ENCODE measurements around the gene PAX8. TPM values are rescaled to one million over a fixed set of nuclear protein-coding genes. Genes with fewer than 3 reads are reported as not detected.
"Not testable (repeated sequence)": the region's sequence is repeated elsewhere in the genome, so short reads cannot be mapped to it uniquely, and the experiment has no call there.

The PAX8 gene
- total RNA-seq, 1 donor = 0.31 TPM

DNA sequence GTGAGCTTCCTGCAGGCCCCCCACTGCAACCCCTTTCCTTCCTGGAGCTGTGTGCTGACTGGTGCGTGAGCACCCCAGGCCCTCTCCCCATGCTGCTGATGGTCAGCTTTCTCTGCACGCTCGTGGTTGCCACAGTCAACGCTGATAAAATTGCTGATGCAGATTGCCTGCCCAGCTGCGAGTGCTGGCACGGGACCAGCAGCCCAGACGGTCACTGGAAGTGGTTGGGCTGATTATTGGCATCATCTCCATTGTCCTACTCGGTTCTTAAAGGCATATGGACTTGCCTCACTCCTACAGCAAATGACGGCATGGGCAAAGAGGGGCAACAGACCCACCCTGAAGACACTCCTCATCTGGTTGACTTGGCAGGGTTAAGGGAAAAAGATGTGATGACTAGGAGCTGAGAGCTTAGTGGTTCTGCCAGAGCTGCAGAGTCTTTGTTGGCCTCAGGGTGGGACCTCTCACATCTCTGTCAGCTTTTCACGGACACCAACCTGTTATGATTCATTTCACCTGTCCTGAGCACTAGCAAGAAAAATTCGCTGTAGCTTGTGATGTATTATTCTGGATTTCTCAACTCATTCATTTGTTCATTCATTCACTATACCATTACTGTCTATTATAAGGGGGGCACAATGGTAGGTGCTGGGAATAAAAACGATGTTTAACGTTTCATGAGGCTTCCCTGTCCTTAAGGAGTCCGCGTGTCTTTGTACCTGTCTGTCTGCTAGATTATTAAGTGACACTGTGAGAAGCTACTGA is 38.4 kb downstream of the PAX8 start:
- Histone ChIP-seq H3K4me1 (ENCODE audit: insufficient read depth, low read length) (peaks cover 13% of the 10 kb centered on the region), H3K27me3 (ENCODE audit: insufficient read depth, low read length) (no peaks in the 10 kb centered on the region), H3K9me3 (ENCODE audit: low read depth, low read length) (no peaks in the 10 kb centered on the region), H3K4me3 (ENCODE audit: low read length) (no peak overlapping the region)

- H3K9me3 ChIP-seq (ENCODE audit: low read depth, low read length) = no peaks in the 10 kb centered on the region
- no peak overlapping the region for H3K4me3 ChIP-seq (ENCODE audit: low read length)
- H3K27me3 ChIP-seq (ENCODE audit: insufficient read depth, low read length) = no peaks in the 10 kb centered on the region
- peaks cover 13% of the 10 kb centered on the region for H3K4me1 ChIP-seq (ENCODE audit: insufficient read depth, low read length)
These were observed 39.6 kb downstream of the PAX8 start for GRCh38 chr2:113238871-113239839.

GRCh38 chr2:113237604-113238160 is 41.0 kb downstream of the PAX8 start:
- no peaks in the 10 kb centered on the region for H3K27me3 ChIP-seq (ENCODE audit: insufficient read depth, low read length)
- no peak overlapping the region for H3K4me3 ChIP-seq (ENCODE audit: low read length)
- H3K4me1 ChIP-seq (ENCODE audit: insufficient read depth, low read length) = peaks cover 13% of the 10 kb centered on the region
- H3K9me3 ChIP-seq (ENCODE audit: low read depth, low read length) = no peaks in the 10 kb centered on the region

GRCh38 chr2:113236367-113237159 is 42.2 kb downstream of the PAX8 start:
- no peaks in the 10 kb centered on the region for H3K27me3 ChIP-seq (ENCODE audit: insufficient read depth, low read length)
- H3K9me3 ChIP-seq (ENCODE audit: low read depth, low read length) = no peaks in the 10 kb centered on the region
- no peak overlapping the region for H3K4me3 ChIP-seq (ENCODE audit: low read length)
- peaks cover 13% of the 10 kb centered on the region for H3K4me1 ChIP-seq (ENCODE audit: insufficient read depth, low read length)

- H3K27me3 ChIP-seq (ENCODE audit: insufficient read depth, low read length); H3K9me3 ChIP-seq (ENCODE audit: low read depth, low read length); H3K4me1 ChIP-seq (ENCODE audit: insufficient read depth, low read length): not testable (repeated sequence)
- H3K4me3 ChIP-seq (ENCODE audit: low read length) = peak overlapping the region; percentile 36
These were observed 43.1 kb downstream of the PAX8 start for GRCh38 chr2:113235347-113236226.

- H3K9me3 ChIP-seq (ENCODE audit: low read depth, low read length) = no peaks in the 10 kb centered on the region
- H3K4me1 ChIP-seq (ENCODE audit: insufficient read depth, low read length) = peaks cover 8% of the 10 kb centered on the region
- peak overlapping the region; percentile 36 for H3K4me3 ChIP-seq (ENCODE audit: low read length)
- H3K27me3 ChIP-seq (ENCODE audit: insufficient read depth, low read length) = no peaks in the 10 kb centered on the region
These were observed 43.9 kb downstream of the PAX8 start for GRCh38 chr2:113234721-113235346.

DNA sequence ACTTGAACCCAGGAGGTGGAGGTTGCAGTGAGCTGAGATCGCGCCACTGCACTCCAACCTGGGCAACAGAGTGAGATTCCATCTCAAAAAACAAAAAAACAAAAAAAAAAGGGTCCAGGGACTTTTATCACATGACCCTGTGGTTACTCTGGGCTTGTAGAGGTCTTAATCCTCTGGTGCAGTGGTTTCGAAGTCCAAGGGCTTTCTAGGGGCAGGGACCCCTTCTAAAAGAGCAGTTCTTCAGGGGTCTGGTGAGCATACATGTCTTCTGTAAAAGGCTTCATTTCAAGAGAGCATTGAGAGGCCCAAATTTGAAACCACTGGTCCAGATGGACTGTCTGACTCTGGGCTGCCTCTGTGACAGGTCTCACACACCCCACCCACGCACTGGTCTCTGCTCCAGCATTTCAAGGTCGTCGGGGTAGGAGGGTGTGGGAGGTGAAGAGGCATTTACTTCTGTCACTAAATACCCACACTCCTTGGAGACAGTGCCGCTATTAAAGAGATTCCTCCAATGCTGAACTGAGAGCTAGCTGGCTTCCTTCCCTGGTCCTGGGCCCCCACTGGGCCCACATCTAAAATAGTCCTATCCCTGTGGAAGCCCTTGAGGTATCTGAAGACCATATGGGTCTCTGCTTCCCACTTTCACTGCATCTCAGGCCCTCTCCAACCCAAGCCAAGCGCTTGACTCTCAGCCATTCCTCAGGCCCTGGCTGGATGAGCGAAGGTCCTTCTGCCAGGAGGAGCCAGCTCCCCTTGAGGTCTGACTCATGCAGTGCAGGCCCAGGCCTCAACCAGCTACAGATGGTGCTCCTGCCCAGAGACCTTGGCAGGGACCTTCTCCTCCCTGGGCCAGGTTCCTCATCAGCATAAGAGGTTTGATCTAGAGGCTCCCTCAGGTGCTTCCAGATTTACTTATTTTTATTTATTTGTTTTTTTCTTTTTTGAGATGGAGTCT is 44.8 kb downstream of the PAX8 start:
- Histone ChIP-seq H3K9me3 (ENCODE audit: low read depth, low read length) (no peaks in the 10 kb centered on the region), H3K4me3 (ENCODE audit: low read length) (no peak overlapping the region), H3K4me1 (ENCODE audit: insufficient read depth, low read length) (peaks cover 6% of the 10 kb centered on the region), H3K27me3 (ENCODE audit: insufficient read depth, low read length) (no peaks in the 10 kb centered on the region)

- H3K27me3 ChIP-seq (ENCODE audit: insufficient read depth, low read length) = no peaks in the 10 kb centered on the region
- H3K4me3 ChIP-seq (ENCODE audit: low read length) = no peak overlapping the region
- peaks cover 6% of the 10 kb centered on the region for H3K4me1 ChIP-seq (ENCODE audit: insufficient read depth, low read length)
- H3K9me3 ChIP-seq (ENCODE audit: low read depth, low read length) = no peaks in the 10 kb centered on the region
These were observed 46.0 kb downstream of the PAX8 start for GRCh38 chr2:113232740-113233139.

DNA sequence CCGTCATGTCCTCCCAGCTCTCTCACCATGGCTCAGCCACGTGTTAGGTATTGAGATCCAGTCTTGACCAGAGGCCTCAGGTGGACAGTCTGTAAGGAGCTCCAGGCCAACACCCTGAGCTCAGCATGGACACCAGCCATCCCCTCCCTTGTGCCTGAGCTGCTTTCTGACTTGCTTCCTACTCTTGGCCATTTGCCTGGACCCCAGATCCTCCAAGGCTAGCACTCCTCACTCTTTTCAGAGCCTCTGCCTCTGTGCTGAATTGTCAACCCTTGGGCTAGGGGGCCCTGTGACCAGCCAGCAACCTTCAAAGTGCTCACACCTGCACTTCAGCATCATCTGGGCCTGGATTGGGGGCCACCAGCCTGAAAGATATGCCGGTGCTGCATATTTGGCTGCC is 46.6 kb downstream of the PAX8 start:
- Histone ChIP-seq H3K4me1 (ENCODE audit: insufficient read depth, low read length) (peaks cover 6% of the 10 kb centered on the region), H3K27me3 (ENCODE audit: insufficient read depth, low read length) (no peaks in the 10 kb centered on the region), H3K9me3 (ENCODE audit: low read depth, low read length) (no peaks in the 10 kb centered on the region), H3K4me3 (ENCODE audit: low read length) (no peak overlapping the region)

DNA sequence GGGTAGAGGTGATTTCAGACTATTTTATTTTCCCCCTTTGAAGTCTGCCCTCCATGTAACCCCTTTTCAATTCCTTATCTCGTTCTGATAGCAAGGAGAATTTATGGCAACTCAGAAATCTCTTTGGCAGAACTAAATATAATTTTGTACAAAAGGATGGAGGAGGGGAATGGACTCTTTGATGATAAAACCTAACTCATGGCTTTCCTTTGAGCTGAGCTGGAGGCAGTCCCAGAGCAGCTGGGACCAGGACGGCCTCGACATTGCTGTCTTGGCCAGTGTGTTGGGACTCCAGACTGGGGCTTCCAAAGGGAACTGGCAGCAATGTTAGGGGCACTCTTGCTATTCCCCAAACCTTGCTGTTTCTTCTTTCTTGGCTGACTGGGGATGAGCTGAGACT is 47.7 kb downstream of the PAX8 start:
- peaks cover 6% of the 10 kb centered on the region for H3K4me1 ChIP-seq (ENCODE audit: insufficient read depth, low read length)
- no peak overlapping the region for H3K4me3 ChIP-seq (ENCODE audit: low read length)
- H3K9me3 ChIP-seq (ENCODE audit: low read depth, low read length) = no peaks in the 10 kb centered on the region
- no peaks in the 10 kb centered on the region for H3K27me3 ChIP-seq (ENCODE audit: insufficient read depth, low read length)

- no peaks in the 10 kb centered on the region for H3K27me3 ChIP-seq (ENCODE audit: insufficient read depth, low read length)
- H3K4me1 ChIP-seq (ENCODE audit: insufficient read depth, low read length) = peaks cover 6% of the 10 kb centered on the region
- H3K4me3 ChIP-seq (ENCODE audit: low read length) = no peak overlapping the region
- no peaks in the 10 kb centered on the region for H3K9me3 ChIP-seq (ENCODE audit: low read depth, low read length)
These were observed 48.2 kb downstream of the PAX8 start for GRCh38 chr2:113230531-113230930.

- Histone ChIP-seq H3K27me3 (ENCODE audit: insufficient read depth, low read length) (no peaks in the 10 kb centered on the region), H3K4me3 (ENCODE audit: low read length) (no peak overlapping the region), H3K4me1 (ENCODE audit: insufficient read depth, low read length) (peaks cover 6% of the 10 kb centered on the region), H3K9me3 (ENCODE audit: low read depth, low read length) (no peaks in the 10 kb centered on the region)
These were observed 48.9 kb downstream of the PAX8 start for GRCh38 chr2:113229795-113230194.
